ENCODE data around the gene CSNK1G1. TPM values are rescaled to one million over a fixed set of nuclear protein-coding genes. Genes with fewer than 3 reads are reported as not detected.

The CSNK1G1 gene
- total and polyA plus RNA-seq, 2 of the 4 experiments (the other 2 are of a cell fraction) = 7.4 to 29.4 TPM

DNA sequence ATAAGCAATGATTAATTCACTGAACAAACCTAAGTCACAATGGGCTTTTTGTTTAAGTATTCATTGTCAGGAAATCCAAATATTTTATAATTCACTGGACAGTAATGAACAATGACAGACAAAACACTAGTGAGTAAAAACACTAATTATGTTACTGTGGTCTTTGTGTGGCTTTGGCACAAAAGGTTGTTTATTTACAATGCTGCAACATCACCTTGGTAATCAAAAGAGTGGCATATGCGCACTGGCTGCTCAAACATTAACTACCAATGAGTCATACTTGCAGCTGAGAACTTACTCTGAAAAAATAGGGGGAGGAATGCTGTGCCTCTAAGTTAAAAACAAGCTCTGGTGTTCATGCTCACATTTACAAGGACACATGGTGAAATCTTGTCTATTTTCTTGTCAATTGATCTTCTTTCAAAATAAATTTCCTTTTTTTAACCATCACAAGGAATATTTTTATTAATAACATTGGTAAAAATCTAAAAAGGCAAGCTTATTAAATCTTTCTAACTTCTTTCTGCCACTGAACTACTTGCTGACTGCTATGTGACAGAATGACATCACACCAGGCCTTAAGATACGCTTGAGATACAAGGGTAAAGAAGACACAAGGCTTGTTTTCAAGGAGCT is 107.9 kb downstream of the CSNK1G1 start:
- DNase-seq (peak; percentile 90), ATAC-seq (ENCODE audit: low read depth) (peak; percentile 75)
- no peak overlapping the region for H2AK9ac ChIP-seq (replicated peaks; ENCODE audit: low read depth, low read length, poor library complexity)
- peak overlapping the region; percentile 37; the same call in 1 of the 2 replicates for H3K4ac ChIP-seq (ENCODE audit: low read depth, low read length)
- H3K36me3 ChIP-seq (ENCODE audit: control insufficient read depth, insufficient read depth, low read length) = no peaks in the 10 kb centered on the region
- dilution Hi-C loops (cut with HindIII; ENCODE audit: low sequenced_read_pairs, unreplicated experiment) = no loop called here
- no CpG with 5 or more reads among the region's 2 CpGs for WGBS, 2 experiments (ENCODE audit: extremely low coverage in 2 of 2, insufficient read length in 1 of 2)
- peaks cover 30% of the 10 kb centered on the region; the same call in 1 of the 2 replicates for H4K20me1 ChIP-seq (ENCODE audit: insufficient read depth, low read length)
- no peak overlapping the region for H3K9ac ChIP-seq (ENCODE audit: low read depth, low read length)
- no peak overlapping the region for H4K8ac ChIP-seq (ENCODE audit: low read depth in 2 of 2, low read length in 2 of 2)
- no peak overlapping the region for H3K23ac ChIP-seq (ENCODE audit: low read depth, low read length)
- no peak overlapping the region for H2AFZ ChIP-seq (replicated peaks; ENCODE audit: low read length, poor library complexity)
- H3K27me3 ChIP-seq (ENCODE audit: control insufficient read depth, insufficient read depth, low read length) = no peaks in the 10 kb centered on the region
- peak overlapping the region; percentile 43 for H2BK5ac ChIP-seq (ENCODE audit: low read depth, low read length, poor library complexity, severe bottlenecking)
- H3K4me1 ChIP-seq (ENCODE audit: control insufficient read depth, insufficient read depth, low read length) = peaks cover 5% of the 10 kb centered on the region
- POLR2A ChIA-PET (ENCODE audit: unreplicated experiment) = no interaction called here
- in situ Hi-C loops (cut with MboI; ENCODE audit: low sequenced_read_pairs) = no loop called here
- H2BK120ac ChIP-seq (ENCODE audit: low read depth, low read length) = no peak overlapping the region
- CTCF ChIA-PET = no interaction called here
- H3K14ac ChIP-seq (replicated peaks; ENCODE audit: low read depth, low read length) = no peak overlapping the region
- H2BK15ac ChIP-seq (ENCODE audit: low read depth, low read length) = no peak overlapping the region
- H3K9me3 ChIP-seq (ENCODE audit: control insufficient read depth, insufficient read depth, low read length) = no peaks in the 10 kb centered on the region
- no peak overlapping the region for H4K5ac ChIP-seq (ENCODE audit: low read depth, low read length)
- BruUV-seq (replicated peaks) = no TSS peak
- intact Hi-C loops (cut with micrococcal nuclease) = no loop called here
- H3K18ac ChIP-seq (ENCODE audit: low read depth, low read length) = no peak overlapping the region
- peaks cover 7% of the 10 kb centered on the region; the same call in 1 of the 2 replicates for H3K9me1 ChIP-seq (ENCODE audit: insufficient read depth, low read length)
- H3K79me1 ChIP-seq (ENCODE audit: low read depth in 1 of 2, low read length in 2 of 2) = peaks cover 16 to 57% of the 10 kb centered on the region in 2 experiments; a peak in 3 of 4 replicates
- H3K4me2 ChIP-seq (ENCODE audit: low read depth, low read length) = no peak overlapping the region
- H2AK5ac ChIP-seq (ENCODE audit: low read depth, low read length) = peak overlapping the region; percentile 37; the same call in 1 of the 2 replicates
- H2BK20ac ChIP-seq (ENCODE audit: low read depth, low read length) = no peak overlapping the region
- H3K27ac ChIP-seq (ENCODE audit: insufficient read depth, low read length) = peak overlapping the region; percentile 22; the same call in 1 of the 2 replicates
- H4K91ac ChIP-seq (ENCODE audit: insufficient read depth, low read depth, low read length) = no peak overlapping the region
- TF ChIP-seq, protein P1, sequence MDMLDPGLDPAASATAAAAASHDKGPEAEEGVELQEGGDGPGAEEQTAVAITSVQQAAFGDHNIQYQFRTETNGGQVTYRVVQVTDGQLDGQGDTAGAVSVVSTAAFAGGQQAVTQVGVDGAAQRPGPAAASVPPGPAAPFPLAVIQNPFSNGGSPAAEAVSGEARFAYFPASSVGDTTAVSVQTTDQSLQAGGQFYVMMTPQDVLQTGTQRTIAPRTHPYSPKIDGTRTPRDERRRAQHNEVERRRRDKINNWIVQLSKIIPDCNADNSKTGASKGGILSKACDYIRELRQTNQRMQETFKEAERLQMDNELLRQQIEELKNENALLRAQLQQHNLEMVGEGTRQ (IDR thresholded peaks at IDR 0.05; ENCODE audit: low read depth, low read length) = no peak
- TF ChIP-seq RCOR1 (IDR thresholded peaks at IDR 0.05; ENCODE audit: insufficient replicate concordance, low read length) (peak; percentile 24), RFX5 (IDR thresholded peaks at IDR 0.05; ENCODE audit: low read depth, low read length) (no peak), POLR2A (IDR thresholded peaks at IDR 0.05; ENCODE audit: low read depth, low read length) (no peak), MAZ (IDR thresholded peaks at IDR 0.05; ENCODE audit: borderline replicate concordance, low read depth, low read length) (no peak), MXI1 (IDR thresholded peaks at IDR 0.05; ENCODE audit: borderline replicate concordance, low read depth, low read length) (0 out of 2 replicates have a peak, but pooled peaks have one; percentile 35), CHD1 (IDR thresholded peaks at IDR 0.05; ENCODE audit: low read depth, low read length) (no peak), FOS (IDR thresholded peaks at IDR 0.05; ENCODE audit: low read depth, low read length) (peak; percentile 88), BHLHE40 (IDR thresholded peaks at IDR 0.05; ENCODE audit: low read depth, low read length) (peak; percentile 65), CEBPB (IDR thresholded peaks at IDR 0.05; ENCODE audit: low read depth, low read length) (peak; percentile 68), MAFK (IDR thresholded peaks at IDR 0.05; ENCODE audit: low read depth, low read length) (no peak)
- no peak overlapping the region for H3K56ac ChIP-seq (ENCODE audit: extremely low read depth, insufficient read depth, low read length)
- no peak overlapping the region for H3K4me3 ChIP-seq (ENCODE audit: insufficient read depth, low read depth, low read length)
